Esophagus muscularis mucosa (tissue), 3 donors: ENCODE data around the gene PRKCB.

Experiments
- POLR2AphosphoS5 ChIP-seq, 2 donors: sonication (generic); formaldehyde crosslinking; IDR thresholded peaks; one replicate each; pipeline ENCODE4 v1.6.1; 2017; ENCODE audit warnings: antibody characterized with exemption in 2 of 2
- TF ChIP-seq, protein P1 (sequence below), 3 experiments: fragments of 200-600 bp in 2 of 3; fragments of 450-650 bp in 1 of 3; sonication (generic) in 2 of 3; IDR thresholded peaks; one replicate each; pipeline ENCODE4 v1.5.1; 2017 to 2019; ENCODE audit warnings: antibody characterized with exemption in 3 of 3, mild to moderate bottlenecking in 2 of 3, moderate library complexity in 1 of 3

DNA sequence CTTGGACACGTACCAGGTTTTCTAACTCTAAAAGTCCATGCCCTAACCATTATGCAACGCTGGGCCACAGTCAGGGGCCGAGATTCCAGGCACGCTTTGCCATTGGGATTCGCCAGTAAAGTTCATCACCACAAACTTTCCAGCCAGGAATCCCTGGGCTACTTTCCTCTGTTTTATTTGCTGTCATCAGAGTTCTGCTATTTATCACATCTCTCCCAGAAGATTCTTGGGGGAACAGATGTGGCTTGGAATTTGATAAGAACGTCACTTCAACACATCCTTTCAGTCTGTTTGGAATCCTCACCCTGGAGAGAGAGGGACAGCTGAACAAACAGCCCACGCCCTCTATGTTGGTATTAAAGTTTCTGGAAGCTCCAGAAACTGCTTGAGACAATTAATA is 310.7 kb downstream of the PRKCB start:
- TF ChIP-seq, protein P1, sequence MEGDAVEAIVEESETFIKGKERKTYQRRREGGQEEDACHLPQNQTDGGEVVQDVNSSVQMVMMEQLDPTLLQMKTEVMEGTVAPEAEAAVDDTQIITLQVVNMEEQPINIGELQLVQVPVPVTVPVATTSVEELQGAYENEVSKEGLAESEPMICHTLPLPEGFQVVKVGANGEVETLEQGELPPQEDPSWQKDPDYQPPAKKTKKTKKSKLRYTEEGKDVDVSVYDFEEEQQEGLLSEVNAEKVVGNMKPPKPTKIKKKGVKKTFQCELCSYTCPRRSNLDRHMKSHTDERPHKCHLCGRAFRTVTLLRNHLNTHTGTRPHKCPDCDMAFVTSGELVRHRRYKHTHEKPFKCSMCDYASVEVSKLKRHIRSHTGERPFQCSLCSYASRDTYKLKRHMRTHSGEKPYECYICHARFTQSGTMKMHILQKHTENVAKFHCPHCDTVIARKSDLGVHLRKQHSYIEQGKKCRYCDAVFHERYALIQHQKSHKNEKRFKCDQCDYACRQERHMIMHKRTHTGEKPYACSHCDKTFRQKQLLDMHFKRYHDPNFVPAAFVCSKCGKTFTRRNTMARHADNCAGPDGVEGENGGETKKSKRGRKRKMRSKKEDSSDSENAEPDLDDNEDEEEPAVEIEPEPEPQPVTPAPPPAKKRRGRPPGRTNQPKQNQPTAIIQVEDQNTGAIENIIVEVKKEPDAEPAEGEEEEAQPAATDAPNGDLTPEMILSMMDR (IDR thresholded peaks at IDR 0.05), result no peak
- TF ChIP-seq POLR2AphosphoS5 (IDR thresholded peaks at IDR 0.05), result no peak
